ENCODE measurements around the gene MYCBPAP. TPM values are rescaled to one million over a fixed set of nuclear protein-coding genes. Genes with fewer than 3 reads are reported as not detected.

Gene MYCBPAP
- polyA plus RNA-seq, 2 of the 4 experiments (the other 2 are of a cell fraction), result 0.93 to 2.5 TPM

GRCh38 chr17:50469671-50470305 is 38.5 kb upstream of the MYCBPAP start:
- Histone ChIP-seq H3K4me1 (peaks cover 16% of the 10 kb centered on the region), H3K27ac (no peak overlapping the region), H3K9me3 (no peaks in the 10 kb centered on the region), H3K4me3 (no peak overlapping the region), H3K4me2 (no peak overlapping the region)
- TF ChIP-seq NFE2L2 (conservative IDR thresholded peaks at IDR 0.05; ENCODE audit: low read length), result no peak
- no peak for TF ChIP-seq ESRRA (IDR thresholded peaks at IDR 0.05; ENCODE audit: borderline replicate concordance, low read length)
- TF ChIP-seq GATA3 (IDR thresholded peaks at IDR 0.05; ENCODE audit: borderline replicate concordance), result no peak
- TF ChIP-seq MAZ (IDR thresholded peaks at IDR 0.05; ENCODE audit: borderline replicate concordance, low read depth, low read length), result no peak
- WGBS (ENCODE audit: missing lambda C conversion rate), result 76% methylated on average over 18 of the region's 19 CpGs
- CTCF ChIA-PET, result interaction anchor here (0.8 to 19.6 kb wide), 4 partner anchors 6 to 356 kb away, joined by 4 to 238 read pairs (median 6); partner anchors contain the start of gene RSAD1
- FAIRE-seq, result no peak
- POLR2A ChIA-PET, result no interaction called here
- DNase-seq (ENCODE audit: low read depth in 1 of 2, low spot score in 1 of 2), result no peak
- ATAC-seq, result no peak

- WGBS (ENCODE audit: missing lambda C conversion rate), result 69% methylated on average over 6 of the region's 6 CpGs
- Histone ChIP-seq H3K27ac (no peak overlapping the region), H3K4me3 (no peak overlapping the region), H3K4me2 (no peak overlapping the region), H3K4me1 (peaks cover 16% of the 10 kb centered on the region), H3K9me3 (no peaks in the 10 kb centered on the region)
- POLR2A ChIA-PET, result no interaction called here
- CTCF ChIA-PET, result interaction anchor here (0.8 to 19.6 kb wide), 6 partner anchors 5 to 372 kb away, joined by 3 to 238 read pairs (median 32); partner anchors contain the start of genes CHAD and RSAD1
- FAIRE-seq (no peak), DNase-seq (ENCODE audit: low read depth in 1 of 2, low spot score in 1 of 2) (no peak), ATAC-seq (no peak)
- TF ChIP-seq SREBF2 (IDR thresholded peaks at IDR 0.05) (no peak), SMC3 (IDR thresholded peaks at IDR 0.05) (no peak), HOXB5 (CRISPR knock-in tag; IDR thresholded peaks at IDR 0.05) (no peak), HEYL (CRISPR knock-in tag; IDR thresholded peaks at IDR 0.05) (no peak), TFCP2L1 (CRISPR knock-in tag; IDR thresholded peaks at IDR 0.05) (no peak), ATOH8 (CRISPR knock-in tag; IDR thresholded peaks at IDR 0.05; ENCODE audit: low read depth) (no peak), RARB (CRISPR knock-in tag; IDR thresholded peaks at IDR 0.05) (no peak), MAZ (IDR thresholded peaks at IDR 0.05; ENCODE audit: borderline replicate concordance, low read depth, low read length) (no peak), RAD21 (conservative IDR thresholded peaks at IDR 0.05 in 1 of 2, IDR thresholded peaks at IDR 0.05 in 1 of 2) (no peak), RFX5 (IDR thresholded peaks at IDR 0.05) (no peak), JUN (IDR thresholded peaks at IDR 0.05) (no peak), NFE2L2 (conservative IDR thresholded peaks at IDR 0.05; ENCODE audit: low read length) (no peak), POLR2A (IDR thresholded peaks at IDR 0.05; ENCODE audit: low read length) (no peak)
- TF ChIP-seq, protein P1, sequence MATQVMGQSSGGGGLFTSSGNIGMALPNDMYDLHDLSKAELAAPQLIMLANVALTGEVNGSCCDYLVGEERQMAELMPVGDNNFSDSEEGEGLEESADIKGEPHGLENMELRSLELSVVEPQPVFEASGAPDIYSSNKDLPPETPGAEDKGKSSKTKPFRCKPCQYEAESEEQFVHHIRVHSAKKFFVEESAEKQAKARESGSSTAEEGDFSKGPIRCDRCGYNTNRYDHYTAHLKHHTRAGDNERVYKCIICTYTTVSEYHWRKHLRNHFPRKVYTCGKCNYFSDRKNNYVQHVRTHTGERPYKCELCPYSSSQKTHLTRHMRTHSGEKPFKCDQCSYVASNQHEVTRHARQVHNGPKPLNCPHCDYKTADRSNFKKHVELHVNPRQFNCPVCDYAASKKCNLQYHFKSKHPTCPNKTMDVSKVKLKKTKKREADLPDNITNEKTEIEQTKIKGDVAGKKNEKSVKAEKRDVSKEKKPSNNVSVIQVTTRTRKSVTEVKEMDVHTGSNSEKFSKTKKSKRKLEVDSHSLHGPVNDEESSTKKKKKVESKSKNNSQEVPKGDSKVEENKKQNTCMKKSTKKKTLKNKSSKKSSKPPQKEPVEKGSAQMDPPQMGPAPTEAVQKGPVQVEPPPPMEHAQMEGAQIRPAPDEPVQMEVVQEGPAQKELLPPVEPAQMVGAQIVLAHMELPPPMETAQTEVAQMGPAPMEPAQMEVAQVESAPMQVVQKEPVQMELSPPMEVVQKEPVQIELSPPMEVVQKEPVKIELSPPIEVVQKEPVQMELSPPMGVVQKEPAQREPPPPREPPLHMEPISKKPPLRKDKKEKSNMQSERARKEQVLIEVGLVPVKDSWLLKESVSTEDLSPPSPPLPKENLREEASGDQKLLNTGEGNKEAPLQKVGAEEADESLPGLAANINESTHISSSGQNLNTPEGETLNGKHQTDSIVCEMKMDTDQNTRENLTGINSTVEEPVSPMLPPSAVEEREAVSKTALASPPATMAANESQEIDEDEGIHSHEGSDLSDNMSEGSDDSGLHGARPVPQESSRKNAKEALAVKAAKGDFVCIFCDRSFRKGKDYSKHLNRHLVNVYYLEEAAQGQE (IDR thresholded peaks at IDR 0.05), result no peak
- TF ChIP-seq, protein P2, sequence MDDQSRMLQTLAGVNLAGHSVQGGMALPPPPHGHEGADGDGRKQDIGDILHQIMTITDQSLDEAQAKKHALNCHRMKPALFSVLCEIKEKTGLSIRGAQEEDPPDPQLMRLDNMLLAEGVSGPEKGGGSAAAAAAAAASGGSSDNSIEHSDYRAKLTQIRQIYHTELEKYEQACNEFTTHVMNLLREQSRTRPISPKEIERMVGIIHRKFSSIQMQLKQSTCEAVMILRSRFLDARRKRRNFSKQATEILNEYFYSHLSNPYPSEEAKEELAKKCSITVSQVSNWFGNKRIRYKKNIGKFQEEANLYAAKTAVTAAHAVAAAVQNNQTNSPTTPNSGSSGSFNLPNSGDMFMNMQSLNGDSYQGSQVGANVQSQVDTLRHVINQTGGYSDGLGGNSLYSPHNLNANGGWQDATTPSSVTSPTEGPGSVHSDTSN (IDR thresholded peaks at IDR 0.05), result no peak
These were observed 37.8 kb upstream of the MYCBPAP start for GRCh38 chr17:50470426-50470825.

Measured in A549 (cell line).